ENCODE measurements around the gene NME7.

GRCh38 chr1:169121146-169121923 lies 246.3 kb downstream of the NME7 start:
- TF ChIP-seq CTCF (IDR thresholded peaks at IDR 0.05) (no peak), REST (IDR thresholded peaks at IDR 0.05; ENCODE audit: insufficient read depth in 1 of 2, low read depth in 2 of 2, low read length in 1 of 2) (no peak), POLR2AphosphoS5 (IDR thresholded peaks at IDR 0.05; ENCODE audit: low read depth, low read length) (no peak)
